ENCODE measurements around the gene IFNA4.

DNA sequence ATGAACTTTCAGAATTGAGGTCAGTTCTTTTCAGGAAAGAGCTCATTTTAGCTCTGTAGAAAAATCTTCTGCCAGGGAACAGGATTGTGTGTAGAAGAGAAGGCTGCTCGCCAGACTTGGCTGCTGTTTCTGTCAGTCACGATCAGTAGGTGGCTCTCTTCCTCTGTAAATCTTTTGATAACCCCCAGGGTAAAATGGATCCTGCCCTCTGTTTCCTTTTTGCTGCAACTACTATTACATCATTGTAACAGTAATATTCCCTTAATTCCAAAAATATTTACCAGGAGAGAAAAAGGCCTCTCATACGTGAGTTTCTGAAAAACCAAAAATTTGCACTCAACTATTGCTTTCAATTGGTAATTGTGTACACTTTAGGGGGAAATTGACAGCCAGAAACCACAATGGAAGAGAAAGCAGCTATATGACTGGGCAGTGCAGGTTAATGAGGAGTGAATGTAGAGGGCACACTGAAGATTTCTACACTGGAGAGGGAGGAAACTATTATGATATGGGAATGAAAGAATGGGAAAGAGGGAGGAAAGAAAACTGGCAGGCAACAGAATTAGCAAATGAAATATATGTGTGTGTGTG is 33.3 kb downstream of the IFNA4 start:
- TF ChIP-seq CTCF (IDR thresholded peaks at IDR 0.05): peak in 4 of 12 donors; percentile 21 to 40 (median 31)
- TF ChIP-seq POLR2A (IDR thresholded peaks at IDR 0.05): no peak
